Esophagus (tissue), 2 donors: ENCODE results near the gene EIPR1. TPM values are rescaled to one million over a fixed set of nuclear protein-coding genes. Genes with fewer than 3 reads are reported as not detected.
"Not testable (repeated sequence)": the region's sequence is repeated elsewhere in the genome, so short reads cannot be mapped to it uniquely, and the experiment has no call there.

ENCODE experiments used
- H3K27ac ChIP-seq, 2 donors: one replicate each; pipeline ENCODE4 v1.5.1; 2013; ENCODE audit warnings: low read depth in 2 of 2, mild to moderate bottlenecking in 2 of 2, inconsistent platforms in 1 of 2, low read length in 1 of 2, moderate library complexity in 1 of 2
- H3K27me3 ChIP-seq, 2 donors: one replicate each; pipeline ENCODE4 v1.6.1; 2013; ENCODE audit warnings: low read length in 2 of 2, control low read depth in 1 of 2, mild to moderate bottlenecking in 1 of 2; ENCODE audit not compliant: insufficient read depth in 2 of 2, control insufficient read depth in 1 of 2
- H3K36me3 ChIP-seq, 2 donors: one replicate each; pipeline ENCODE4 v1.6.1; 2013; ENCODE audit warnings: low read length in 1 of 2; ENCODE audit not compliant: control insufficient read depth in 2 of 2, insufficient read depth in 2 of 2
- H3K4me1 ChIP-seq, 2 donors: one replicate each; pipeline ENCODE4 v1.6.1; 2013; ENCODE audit warnings: low read length in 1 of 2; ENCODE audit not compliant: control insufficient read depth in 2 of 2, insufficient read depth in 2 of 2
- H3K4me3 ChIP-seq, 2 donors: one replicate each; pipeline ENCODE4 v1.5.1; 2013; ENCODE audit warnings: low read length in 2 of 2, mild to moderate bottlenecking in 2 of 2, low read depth in 1 of 2, moderate library complexity in 1 of 2
- H3K9me3 ChIP-seq, 2 donors: one replicate each; pipeline ENCODE4 v1.6.1; 2013; ENCODE audit warnings: mild to moderate bottlenecking in 2 of 2, low read depth in 1 of 2, low read length in 1 of 2, moderate library complexity in 1 of 2; ENCODE audit not compliant: control insufficient read depth in 2 of 2, insufficient read depth in 1 of 2
- WGBS, 2 donors: extraction: QIAGEN DNeasy Blood & Tissue Kit; methylation state at CpG; one replicate each; pipeline ENCODE4 v1.1.7; 2013; 5-methylcytosine and 5-hydroxymethylcytosine counted together
- polyA plus RNA-seq, 2 donors: library from polyadenylated mRNA; stranded (reverse); fragments of 200-250 nt; gene quantifications; one replicate each; pipeline ENCODE4 v1.2.3, GENCODE V29; 2013
- donor health status: healthy with polysubstance abuse.
- donor health status: Bipolar disorder and iron deficiency.

EIPR1 gene
- polyA plus RNA-seq, 2 donors = 8.2 to 22.8 TPM

DNA sequence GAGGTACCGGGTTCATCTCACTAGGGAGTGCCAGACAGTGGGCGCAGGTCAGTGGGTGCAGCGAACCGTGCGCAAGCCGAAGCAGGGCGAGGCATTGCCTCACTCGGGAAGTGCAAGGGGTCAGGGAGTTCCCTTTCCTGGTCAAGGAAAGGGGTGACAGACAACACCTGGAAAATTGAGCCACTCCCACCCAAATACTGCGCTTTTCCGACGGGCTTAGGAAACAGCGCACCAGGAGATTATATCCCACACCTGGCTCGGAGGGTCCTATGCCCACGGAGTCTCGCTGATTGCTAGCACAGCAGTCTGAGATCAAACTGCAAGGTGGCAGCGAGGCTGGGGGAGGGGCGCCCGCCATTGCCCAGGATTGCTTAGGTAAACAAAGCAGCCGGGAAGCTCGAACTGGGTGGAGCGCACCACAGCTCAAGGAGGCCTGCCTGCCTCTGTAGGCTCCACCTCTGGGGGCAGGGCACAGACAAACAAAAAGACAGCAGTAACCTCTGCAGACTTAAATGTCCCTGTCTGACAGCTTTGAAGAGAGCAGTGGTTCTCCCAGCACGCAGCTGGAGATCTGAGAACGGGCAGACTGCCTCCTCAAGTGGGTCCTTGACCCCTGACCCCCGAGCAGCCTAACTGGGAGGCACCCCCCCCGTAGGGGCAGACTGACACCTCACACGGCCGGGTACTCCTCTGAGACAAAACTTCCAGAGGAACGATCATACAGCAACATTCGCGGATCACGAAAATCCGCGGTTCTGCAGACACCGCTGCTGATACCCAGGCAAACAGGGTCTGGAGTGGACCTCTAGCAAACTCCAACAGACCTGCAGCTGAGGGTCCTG is 8.1 kb downstream of the EIPR1 start:
- not testable (repeated sequence) for H3K27me3 ChIP-seq, H3K4me3 ChIP-seq, H3K4me1 ChIP-seq, H3K27ac ChIP-seq, H3K9me3 ChIP-seq, H3K36me3 ChIP-seq
- 89 to 94% methylated on average over 30 to 34 of the region's 34 CpGs for WGBS, 2 donors

- Histone ChIP-seq H3K4me1 (no peaks in the 10 kb centered on the region), H3K36me3 (no peaks in the 10 kb centered on the region), H3K9me3 (no peaks in the 10 kb centered on the region), H3K27me3 (no peaks in the 10 kb centered on the region), H3K4me3 (no peak overlapping the region), H3K27ac (no peak overlapping the region)
- WGBS, 2 donors = 96 to 97% methylated on average over 4 of the region's 4 CpGs
These were observed 9.3 kb downstream of the EIPR1 start for GRCh38 chr2:3368261-3368722.

- no peaks in the 10 kb centered on the region for H3K36me3 ChIP-seq
These were observed 12.4 kb downstream of the EIPR1 start for GRCh38 chr2:3365219-3365618.

GRCh38 chr2:3361518-3362389 is 15.9 kb downstream of the EIPR1 start:
- Histone ChIP-seq H3K27me3 (no peaks in the 10 kb centered on the region), H3K9me3 (peaks cover 0 to 3% of the 10 kb centered on the region in 2 donors), H3K4me1 (no peaks in the 10 kb centered on the region), H3K27ac (no peak overlapping the region), H3K4me3 (no peak overlapping the region), H3K36me3 (no peaks in the 10 kb centered on the region)
- 89 to 92% methylated on average over 17 of the region's 17 CpGs for WGBS, 2 donors

More at GRCh38 chr2:3365219-3365618, 12.4 kb downstream of the EIPR1 start:
- Histone ChIP-seq H3K27ac (no peak overlapping the region), H3K9me3 (peaks cover 0 to 3% of the 10 kb centered on the region in 2 donors), H3K27me3 (no peaks in the 10 kb centered on the region), H3K4me3 (no peak overlapping the region), H3K4me1 (no peaks in the 10 kb centered on the region)
- WGBS, 2 donors = 91 to 93% methylated on average over 5 of the region's 5 CpGs

GRCh38 chr2:3357926-3358325 is 19.7 kb downstream of the EIPR1 start:
- no peak overlapping the region for H3K27ac ChIP-seq
- H3K9me3 ChIP-seq = peaks cover 0 to 3% of the 10 kb centered on the region in 2 donors
- peaks cover 5 to 6% of the 10 kb centered on the region in 2 donors for H3K36me3 ChIP-seq
- H3K27me3 ChIP-seq = no peaks in the 10 kb centered on the region
- H3K4me3 ChIP-seq = no peak overlapping the region
- H3K4me1 ChIP-seq = peaks cover 0 to 3% of the 10 kb centered on the region in 2 donors
- WGBS, 2 donors = 88 to 89% methylated on average over 8 of the region's 8 CpGs

GRCh38 chr2:3357446-3357845 is 20.2 kb downstream of the EIPR1 start:
- H3K4me1 ChIP-seq, H3K36me3 ChIP-seq, H3K27ac ChIP-seq, H3K4me3 ChIP-seq, H3K9me3 ChIP-seq, H3K27me3 ChIP-seq: not testable (repeated sequence)
- 89 to 90% methylated on average over 2 of the region's 2 CpGs for WGBS, 2 donors

GRCh38 chr2:3356799-3357198 is 20.8 kb downstream of the EIPR1 start:
- Histone ChIP-seq H3K27ac (peak overlapping the region in 1 of 2 donors; percentile 74), H3K4me3 (peak overlapping the region in 1 of 2 donors; percentile 11), H3K4me1 (peaks cover 0 to 3% of the 10 kb centered on the region in 2 donors), H3K36me3 (peaks cover 5 to 11% of the 10 kb centered on the region in 2 donors), H3K27me3 (no peaks in the 10 kb centered on the region), H3K9me3 (no peaks in the 10 kb centered on the region)
- WGBS, 2 donors = 68 to 74% methylated on average over 2 of the region's 2 CpGs

GRCh38 chr2:3355951-3356569 is 21.6 kb downstream of the EIPR1 start:
- H3K4me1 ChIP-seq = peaks cover 0 to 3% of the 10 kb centered on the region in 2 donors
- H3K4me3 ChIP-seq = no peak overlapping the region
- WGBS, 2 donors = 77 to 83% methylated on average over 8 of the region's 8 CpGs
- H3K36me3 ChIP-seq = peaks cover 5 to 11% of the 10 kb centered on the region in 2 donors
- no peaks in the 10 kb centered on the region for H3K9me3 ChIP-seq
- no peaks in the 10 kb centered on the region for H3K27me3 ChIP-seq
- H3K27ac ChIP-seq = peak overlapping the region in 1 of 2 donors; percentile 58

DNA sequence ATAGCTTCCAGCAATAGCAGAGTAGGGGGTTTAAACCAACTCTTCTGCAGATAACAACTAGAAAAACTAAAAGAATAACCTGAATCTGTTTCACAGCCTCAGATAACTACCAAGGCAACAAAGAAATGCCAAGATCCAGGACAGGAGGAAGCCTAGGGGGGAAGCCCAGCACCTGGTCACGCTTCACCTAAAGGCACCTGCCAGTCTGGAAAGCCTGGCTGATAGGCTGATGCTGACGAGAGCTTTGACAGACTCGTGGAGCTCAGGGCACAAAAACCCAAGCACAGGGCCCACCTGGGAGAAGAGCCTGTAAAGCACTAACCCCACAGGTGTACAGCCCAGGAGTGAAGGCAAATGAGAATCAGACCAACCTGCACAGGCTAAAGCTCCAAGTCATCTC is 22.6 kb downstream of the EIPR1 start:
- H3K36me3 ChIP-seq = peaks cover 5 to 11% of the 10 kb centered on the region in 2 donors
- H3K27ac ChIP-seq = no peak overlapping the region
- no peak overlapping the region for H3K4me3 ChIP-seq
- no peaks in the 10 kb centered on the region for H3K27me3 ChIP-seq
- no peaks in the 10 kb centered on the region for H3K9me3 ChIP-seq
- WGBS, 2 donors = 85 to 96% methylated on average over 3 of the region's 3 CpGs
- peaks cover 0 to 3% of the 10 kb centered on the region in 2 donors for H3K4me1 ChIP-seq
